ENCODE data around the gene ETNK1.
A peak's percentile ranks its signal among the peaks of the same experiment; 100 is the strongest.
"Not testable (repeated sequence)": the region's sequence is repeated elsewhere in the genome, so short reads cannot be mapped to it uniquely, and the experiment has no call there.

The ETNK1 gene

DNA sequence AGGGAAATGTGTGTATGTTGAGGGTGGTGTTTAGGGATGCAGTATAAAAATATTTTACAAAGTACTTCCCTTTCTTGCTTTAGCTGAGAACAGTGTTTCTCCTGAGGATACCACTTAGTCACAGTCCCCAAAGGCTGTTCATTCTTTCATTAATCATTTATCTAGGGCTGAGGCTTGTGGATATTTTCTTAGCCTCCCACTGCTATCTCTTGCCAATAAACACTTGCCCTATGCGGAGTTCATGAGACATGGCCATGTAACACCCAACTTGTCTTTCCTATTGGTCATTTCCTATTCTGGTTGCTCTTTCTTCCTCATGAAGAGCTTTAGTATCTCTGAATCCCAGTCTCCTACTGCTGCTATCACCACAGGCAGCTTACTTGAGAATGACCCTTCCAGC is 75.1 kb downstream of the ETNK1 start:
- Histone ChIP-seq H3K9me3 (replicated peaks in 1 of 11) (peaks cover 4 to 9% (median 4%) of the 10 kb centered on the region in 11 experiments; a peak in 16 of 22 replicates), H4K20me1 (no peaks in the 10 kb centered on the region; a peak in 1 of 22 replicates), H3K27me3 (no peaks in the 10 kb centered on the region), H3K27ac (peak overlapping the region in 3 of 11 experiments; percentile 0 to 29 (median 22); a peak in 1 of 22 replicates), H3K36me3 (no peaks in the 10 kb centered on the region), H3K4me3 (no peak overlapping the region), H3K4me2 (peak overlapping the region; percentile 18 to 52 (median 35); a peak in 16 of 22 replicates), H3K4me1 (peaks cover 0 to 19% (median 10%) of the 10 kb centered on the region in 10 experiments; a peak in 17 of 20 replicates), H3K9ac (no peak overlapping the region)
- no peak for TF ChIP-seq Cebpa-rat (IDR thresholded peaks at IDR 0.05)

DNA sequence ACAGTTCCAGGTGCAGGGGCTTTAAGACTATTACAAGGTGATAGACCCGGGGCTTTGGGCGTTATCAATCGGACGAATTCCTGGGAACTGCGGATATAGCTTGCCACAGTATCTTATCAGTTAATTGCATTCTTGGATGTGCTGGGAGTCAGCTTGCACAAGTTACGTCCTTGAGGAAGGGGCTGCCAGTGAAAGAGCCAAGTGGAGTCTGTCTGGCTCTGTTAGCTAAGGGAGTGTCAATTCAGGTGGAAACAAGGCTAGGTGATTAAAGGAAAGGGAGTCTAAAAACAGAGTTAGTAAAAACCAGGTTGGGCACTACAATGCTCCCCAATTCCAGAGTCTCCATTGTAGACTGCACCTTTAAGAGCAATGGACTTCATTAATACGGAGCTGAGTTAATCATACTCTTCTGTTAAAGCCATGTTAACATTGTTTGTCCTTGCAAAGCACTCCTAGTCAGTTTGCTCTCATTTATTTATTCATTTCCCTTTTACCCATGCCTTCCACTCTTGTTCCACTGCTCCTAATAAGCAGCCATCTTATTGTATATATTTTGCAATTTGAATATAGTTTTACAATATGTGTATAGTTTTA is 76.3 kb downstream of the ETNK1 start:
- H4K20me1 ChIP-seq; H3K9me3 ChIP-seq (replicated peaks in 1 of 11); H3K27me3 ChIP-seq; H3K4me2 ChIP-seq; H3K27ac ChIP-seq; H3K4me3 ChIP-seq; H3K9ac ChIP-seq; H3K36me3 ChIP-seq: not testable (repeated sequence)
- H3K4me1 ChIP-seq, result peaks cover 0 to 19% (median 10%) of the 10 kb centered on the region in 10 experiments; a peak in 17 of 20 replicates

DNA sequence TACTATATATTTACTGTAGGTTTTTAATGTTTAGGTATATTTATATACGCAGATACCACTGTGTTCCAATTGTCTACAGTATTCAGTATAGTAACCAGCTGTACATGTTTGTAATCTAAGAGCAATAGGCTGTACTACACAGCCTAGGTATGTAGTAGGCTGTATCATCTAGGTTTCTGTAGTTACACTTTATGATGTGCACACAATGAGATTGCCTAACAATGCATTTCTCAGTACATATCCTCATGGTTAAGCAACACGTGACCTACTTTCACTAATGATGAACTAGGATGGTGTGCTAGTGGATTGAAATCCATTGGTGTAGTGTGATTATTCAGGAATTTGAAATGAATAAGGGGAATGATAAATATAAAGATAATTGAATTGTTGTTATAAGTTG is 77.7 kb downstream of the ETNK1 start:
- no peak overlapping the region for H3K9ac ChIP-seq
- H3K9me3 ChIP-seq (replicated peaks in 1 of 11), result no peaks in the 10 kb centered on the region
- no peak overlapping the region for H3K4me3 ChIP-seq
- H3K27ac ChIP-seq, result no peak overlapping the region
- H4K20me1 ChIP-seq, result no peaks in the 10 kb centered on the region; a peak in 1 of 22 replicates
- H3K36me3 ChIP-seq, result no peaks in the 10 kb centered on the region
- no peaks in the 10 kb centered on the region for H3K27me3 ChIP-seq
- no peak for TF ChIP-seq Cebpa-rat (IDR thresholded peaks at IDR 0.05)
- peaks cover 0 to 18% (median 10%) of the 10 kb centered on the region in 10 experiments; a peak in 17 of 20 replicates for H3K4me1 ChIP-seq
- H3K4me2 ChIP-seq, result no peak overlapping the region

DNA sequence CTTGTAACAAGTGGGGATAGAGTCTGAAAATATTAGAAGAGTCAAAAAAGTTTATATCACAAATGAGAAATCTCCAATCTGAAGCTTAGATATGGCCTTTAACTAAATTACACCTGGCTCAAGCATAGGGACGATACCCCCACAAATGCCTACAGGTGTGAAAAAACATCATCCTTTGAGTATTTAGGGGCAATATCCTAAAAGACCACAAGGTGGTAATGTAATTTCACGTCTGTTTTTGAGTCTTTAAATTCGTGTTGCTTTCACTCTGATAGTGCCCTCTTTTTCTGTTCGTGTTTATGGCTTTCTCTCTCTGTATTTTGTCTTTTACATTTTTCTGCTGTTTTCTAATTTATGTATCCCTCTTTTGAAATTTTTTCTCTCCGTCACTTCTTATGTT is 84.3 kb downstream of the ETNK1 start:
- Histone ChIP-seq H3K4me3 (no peak overlapping the region), H3K27ac (no peak overlapping the region), H4K20me1 (no peaks in the 10 kb centered on the region), H3K9me3 (replicated peaks in 1 of 11) (0 out of 22 replicates have a peak, but pooled peaks cover 0 to 3% (median 0%) of the 10 kb centered on the region in 11 experiments), H3K9ac (no peak overlapping the region), H3K27me3 (no peaks in the 10 kb centered on the region), H3K4me2 (peak overlapping the region in 3 of 11 experiments; percentile 8 to 27 (median 13); a peak in 1 of 22 replicates), H3K36me3 (no peaks in the 10 kb centered on the region), H3K4me1 (peaks cover 0 to 12% (median 8%) of the 10 kb centered on the region in 10 experiments; a peak in 14 of 20 replicates)
- no peak for TF ChIP-seq Cebpa-rat (IDR thresholded peaks at IDR 0.05)

DNA sequence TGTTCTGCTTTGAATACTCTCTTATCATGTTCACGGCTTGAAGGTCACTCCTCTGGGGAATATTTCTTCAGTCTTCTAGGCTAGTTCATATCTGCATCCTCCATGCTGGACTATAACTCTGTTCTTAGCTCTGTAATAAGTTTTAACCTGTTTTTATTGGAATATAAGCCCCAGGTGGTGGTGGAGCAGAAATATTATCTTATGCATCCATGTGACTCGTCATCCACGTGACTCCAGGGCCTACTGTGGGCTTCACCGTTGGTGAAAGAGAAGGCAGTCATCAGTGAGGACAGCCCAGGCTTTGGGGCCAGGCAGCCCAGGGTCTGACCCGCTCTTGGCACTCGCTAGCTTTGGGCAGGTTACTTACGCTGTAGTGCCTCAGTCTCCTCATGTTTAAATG is 87.1 kb downstream of the ETNK1 start:
- no peaks in the 10 kb centered on the region for H3K36me3 ChIP-seq
- no peaks in the 10 kb centered on the region for H4K20me1 ChIP-seq
- no peak overlapping the region for H3K4me3 ChIP-seq
- no peak overlapping the region for H3K27ac ChIP-seq
- peak overlapping the region in 9 of 11 experiments; percentile 1 to 62 (median 39); a peak in 14 of 22 replicates for H3K4me2 ChIP-seq
- H3K4me1 ChIP-seq, result peaks cover 0 to 12% (median 8%) of the 10 kb centered on the region in 10 experiments; a peak in 14 of 20 replicates
- no peak overlapping the region for H3K9ac ChIP-seq
- 0 out of 22 replicates have a peak, but pooled peaks cover 0 to 3% (median 0%) of the 10 kb centered on the region in 11 experiments for H3K9me3 ChIP-seq (replicated peaks in 1 of 11)
- H3K27me3 ChIP-seq, result no peaks in the 10 kb centered on the region
- no peak for TF ChIP-seq Cebpa-rat (IDR thresholded peaks at IDR 0.05)

DNA sequence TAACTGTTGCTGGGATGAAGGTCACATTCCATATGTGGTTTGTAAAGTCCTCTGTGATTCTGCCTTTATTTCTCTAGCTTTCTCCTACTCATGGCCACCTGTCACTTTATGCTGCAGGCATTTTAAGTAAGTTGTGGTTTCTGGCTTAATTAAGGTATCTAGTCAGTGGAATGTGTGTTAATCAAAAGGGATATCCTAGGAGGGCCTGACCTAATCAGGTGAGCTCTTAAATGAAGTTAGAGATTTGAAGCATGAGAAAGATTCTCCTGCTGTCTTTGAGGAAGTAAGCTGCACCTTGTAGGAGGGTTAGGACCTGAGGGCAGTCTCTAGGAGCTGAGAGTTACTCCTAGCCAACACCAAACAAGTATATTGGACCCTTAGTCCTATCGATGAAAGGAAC is 90.3 kb downstream of the ETNK1 start:
- TF ChIP-seq Cebpa-rat (IDR thresholded peaks at IDR 0.05), result no peak
- Histone ChIP-seq H3K9me3 (replicated peaks in 1 of 11) (0 out of 22 replicates have a peak, but pooled peaks cover 0 to 3% (median 0%) of the 10 kb centered on the region in 11 experiments), H3K4me2 (no peak overlapping the region), H3K9ac (no peak overlapping the region), H4K20me1 (no peaks in the 10 kb centered on the region), H3K4me1 (peaks cover 0 to 12% (median 8%) of the 10 kb centered on the region in 10 experiments; a peak in 14 of 20 replicates), H3K4me3 (no peak overlapping the region), H3K36me3 (no peaks in the 10 kb centered on the region), H3K27ac (no peak overlapping the region), H3K27me3 (no peaks in the 10 kb centered on the region)

DNA sequence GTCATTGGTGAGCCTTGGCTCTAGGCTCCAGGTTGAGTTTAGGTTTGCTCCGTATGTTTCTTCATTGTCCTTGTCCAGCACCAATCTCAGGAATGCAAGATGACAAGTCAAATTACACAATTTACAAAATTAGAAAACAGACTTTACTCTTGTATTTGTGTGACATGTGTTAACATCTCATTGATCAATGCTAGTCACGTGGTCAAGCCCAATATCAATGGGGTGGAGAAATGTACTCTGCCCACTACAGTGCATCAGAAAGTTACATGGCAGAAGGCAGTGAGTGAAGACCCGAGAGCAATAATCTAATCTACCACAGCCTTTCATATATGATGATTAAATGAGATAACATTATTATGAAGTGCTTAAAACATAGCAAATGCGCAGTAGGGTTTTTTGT is 94.8 kb downstream of the ETNK1 start:
- no peaks in the 10 kb centered on the region for H3K27me3 ChIP-seq
- H3K36me3 ChIP-seq, result no peaks in the 10 kb centered on the region
- no peaks in the 10 kb centered on the region for H3K9me3 ChIP-seq (replicated peaks in 1 of 11)
- no peak overlapping the region for H3K4me2 ChIP-seq
- H3K4me1 ChIP-seq, result no peaks in the 10 kb centered on the region
- no peak overlapping the region for H3K9ac ChIP-seq
- no peak overlapping the region for H3K4me3 ChIP-seq
- no peak overlapping the region for H3K27ac ChIP-seq
- no peaks in the 10 kb centered on the region for H4K20me1 ChIP-seq
- TF ChIP-seq Cebpa-rat (IDR thresholded peaks at IDR 0.05), result no peak

DNA sequence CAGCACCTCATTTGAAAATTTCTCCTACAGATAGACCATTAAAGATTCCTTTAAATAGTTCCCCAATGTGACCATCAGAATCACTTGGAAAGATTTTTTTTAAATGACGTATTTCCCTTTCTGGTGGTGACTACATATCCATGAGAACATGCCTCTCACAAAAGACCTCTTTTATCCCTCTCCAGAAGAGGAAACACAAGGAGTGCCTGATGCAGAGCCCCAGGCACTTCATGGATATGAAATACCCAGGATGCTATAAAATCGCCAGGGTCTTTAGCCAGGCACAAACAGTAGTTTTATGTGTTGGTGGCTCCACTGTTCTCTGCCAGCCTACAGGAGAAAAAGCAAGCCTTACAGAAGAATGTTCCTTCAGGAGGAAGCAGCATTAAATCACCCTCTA is 97.1 kb downstream of the ETNK1 start:
- Histone ChIP-seq H4K20me1 (no peaks in the 10 kb centered on the region), H3K27ac (no peak overlapping the region), H3K27me3 (no peaks in the 10 kb centered on the region)

DNA sequence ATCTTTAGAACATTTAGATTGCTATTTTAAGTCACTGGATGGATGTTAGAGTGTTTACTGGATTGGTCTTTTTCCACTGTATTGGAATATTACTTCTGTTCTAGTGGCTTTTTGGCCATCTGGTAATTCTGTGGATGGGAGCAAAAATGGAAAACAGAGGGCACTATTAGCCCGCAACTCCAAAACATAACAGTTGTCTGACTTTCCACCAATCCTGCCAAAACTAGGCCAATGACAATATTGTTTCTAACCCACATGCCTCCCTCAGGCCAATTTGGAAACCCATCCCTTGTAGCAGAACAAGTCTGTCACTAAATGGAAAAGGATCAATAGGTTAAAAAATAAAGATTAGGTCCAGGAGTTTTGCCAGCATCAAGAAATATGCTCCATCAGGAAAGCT is 97.8 kb downstream of the ETNK1 start:
- no peak overlapping the region for H3K4me3 ChIP-seq
- H3K9ac ChIP-seq, result no peak overlapping the region
- H4K20me1 ChIP-seq, result no peaks in the 10 kb centered on the region
- no peaks in the 10 kb centered on the region for H3K27me3 ChIP-seq
- no peak for TF ChIP-seq Cebpa-rat (IDR thresholded peaks at IDR 0.05)
- peaks cover 0 to 5% (median 3%) of the 10 kb centered on the region in 10 experiments; a peak in 7 of 20 replicates for H3K4me1 ChIP-seq
- H3K4me2 ChIP-seq, result no peak overlapping the region
- no peaks in the 10 kb centered on the region for H3K36me3 ChIP-seq
- H3K9me3 ChIP-seq (replicated peaks in 1 of 11), result peaks cover 0 to 10% (median 0%) of the 10 kb centered on the region in 11 experiments; a peak in 3 of 22 replicates
- H3K27ac ChIP-seq, result no peak overlapping the region

More for the DNA sequence above, 97.1 kb downstream of the ETNK1 start:
- no peak for TF ChIP-seq Cebpa-rat (IDR thresholded peaks at IDR 0.05)
- Histone ChIP-seq H3K36me3 (no peaks in the 10 kb centered on the region), H3K4me3 (no peak overlapping the region), H3K9ac (no peak overlapping the region), H3K4me2 (no peak overlapping the region), H3K4me1 (peaks cover 0 to 5% (median 0%) of the 10 kb centered on the region in 10 experiments; a peak in 4 of 20 replicates), H3K9me3 (replicated peaks in 1 of 11) (peaks cover 0 to 6% (median 0%) of the 10 kb centered on the region in 11 experiments; a peak in 2 of 22 replicates)
